Thyroid gland (tissue), 4 donors: ENCODE data around the gene C2orf49. TPM values are rescaled to one million over a fixed set of nuclear protein-coding genes. Genes with fewer than 3 reads are reported as not detected.

ENCODE experiments used
- DNase-seq, 2 donors: peaks; one replicate each; pipeline ENCODE4 v3.0.0-alpha.2; 2019
- H3K27ac ChIP-seq, 3 donors: fragments of 200-600 bp; sonication (generic); 1 replicate in 2 of 3; 2 replicates in 1 of 3; pipeline ENCODE4 v1.5.1; 2016 to 2019; ENCODE audit warnings: mild to moderate bottlenecking in 1 of 3, moderate library complexity in 1 of 3
- H3K27me3 ChIP-seq: fragments of 200-600 bp; sonication (generic); one replicate; pipeline ENCODE4 v1.5.1; 2019
- H3K36me3 ChIP-seq, 2 donors: fragments of 200-600 bp; sonication (generic); one replicate each; pipeline ENCODE4 v1.5.1; 2016 to 2019
- H3K4me1 ChIP-seq, 2 donors: fragments of 200-600 bp; sonication (generic); one replicate each; pipeline ENCODE4 v1.5.1; 2017 to 2019
- H3K4me3 ChIP-seq, 3 donors: fragments of 200-600 bp; sonication (generic); replicated peaks in 1 of 3; 1 replicate in 2 of 3; 2 replicates in 1 of 3; pipeline ENCODE4 v1.5.1; 2016; ENCODE audit warnings: mild to moderate bottlenecking in 1 of 3
- H3K9me3 ChIP-seq: fragments of 200-600 bp; sonication (generic); one replicate; pipeline ENCODE4 v1.5.1; 2017
- CTCF ChIP-seq, 6 experiments: fragments of 200-600 bp in 3 of 6; fragments of 450-650 bp in 3 of 6; sonication (generic) in 3 of 6; IDR thresholded peaks; one replicate each; pipeline ENCODE4 v1.5.1; 2016 to 2019; ENCODE audit warnings: antibody characterized with exemption in 6 of 6, mild to moderate bottlenecking in 2 of 6, inconsistent platforms in 1 of 6, moderate library complexity in 1 of 6
- POLR2A ChIP-seq, 2 donors: fragments of 450-650 bp; IDR thresholded peaks; one replicate each; pipeline ENCODE4 v1.6.1; 2017; ENCODE audit warnings: antibody characterized with exemption in 2 of 2, mild to moderate bottlenecking in 2 of 2, moderate library complexity in 1 of 2
- WGBS, 2 donors: methylation state at CpG; one replicate each; pipeline ENCODE4 v1.1.5; 2017; 5-methylcytosine and 5-hydroxymethylcytosine counted together
- intact Hi-C: fragments of 100-400 bp; cut with DNase I; formaldehyde crosslinking; loops from one replicate; pipeline ENCODE4 v1.15.1; 2023
- total RNA-seq, 4 donors: library from RNA; depleted of rRNA; stranded (reverse); fragments of >200 nt; gene quantifications; one replicate each; pipeline ENCODE4 v1.2.3, GENCODE V29; 2016

The C2orf49 gene
- total RNA-seq, 4 donors from 2014 or later, result 16.6 to 41.1 (median 22.1) TPM

- no peak for DNase-seq
- no peaks in the 10 kb centered on the region for H3K9me3 ChIP-seq
- WGBS, 2 donors, result 88 to 92% methylated on average over 13 to 14 of the region's 14 CpGs
- H3K36me3 ChIP-seq, result peaks cover 6 to 17% of the 10 kb centered on the region in 2 donors
- intact Hi-C loops, result no loop called here
- H3K27me3 ChIP-seq, result no peaks in the 10 kb centered on the region
- TF ChIP-seq POLR2A (IDR thresholded peaks at IDR 0.05) (no peak), CTCF (IDR thresholded peaks at IDR 0.05) (no peak)
- peak overlapping the region in 2 of 3 donors; percentile 60 to 74 for H3K27ac ChIP-seq
- H3K4me1 ChIP-seq, result peaks cover 20 to 29% of the 10 kb centered on the region in 2 donors
- H3K4me3 ChIP-seq, result no peak overlapping the region
These were observed 43.8 kb downstream of the C2orf49 start for GRCh38 chr2:105381101-105381668.

- no peak for DNase-seq
- 94 to 96% methylated on average over 5 of the region's 5 CpGs for WGBS, 2 donors
- no peaks in the 10 kb centered on the region for H3K9me3 ChIP-seq
- intact Hi-C loops, result no loop called here
- peaks cover 6 to 18% of the 10 kb centered on the region in 2 donors for H3K36me3 ChIP-seq
- H3K27me3 ChIP-seq, result no peaks in the 10 kb centered on the region
- no peak for TF ChIP-seq POLR2A (IDR thresholded peaks at IDR 0.05)
- no peak for TF ChIP-seq CTCF (IDR thresholded peaks at IDR 0.05)
- H3K27ac ChIP-seq, result no peak overlapping the region
- H3K4me3 ChIP-seq, result no peak overlapping the region
- peaks cover 13 to 29% of the 10 kb centered on the region in 2 donors for H3K4me1 ChIP-seq
These were observed 44.8 kb downstream of the C2orf49 start for GRCh38 chr2:105382177-105382576.

GRCh38 chr2:105383432-105384166 is 46.3 kb downstream of the C2orf49 start:
- DNase-seq, result no peak
- TF ChIP-seq POLR2A (IDR thresholded peaks at IDR 0.05) (no peak), CTCF (IDR thresholded peaks at IDR 0.05) (no peak)
- no peaks in the 10 kb centered on the region for H3K27me3 ChIP-seq
- 63 to 70% methylated on average over 8 of the region's 8 CpGs for WGBS, 2 donors
- H3K4me3 ChIP-seq, result no peak overlapping the region
- intact Hi-C loops, result no loop called here
- H3K27ac ChIP-seq, result peak overlapping the region; percentile 5 to 89 (median 50)
- H3K36me3 ChIP-seq, result peaks cover 6 to 18% of the 10 kb centered on the region in 2 donors
- peaks cover 13 to 32% of the 10 kb centered on the region in 2 donors for H3K4me1 ChIP-seq
- H3K9me3 ChIP-seq, result no peaks in the 10 kb centered on the region

- no peak for DNase-seq
- Histone ChIP-seq H3K9me3 (no peaks in the 10 kb centered on the region), H3K27me3 (no peaks in the 10 kb centered on the region), H3K36me3 (peaks cover 6 to 18% of the 10 kb centered on the region in 2 donors), H3K27ac (peak overlapping the region in 2 of 3 donors; percentile 50 to 89), H3K4me1 (peaks cover 13 to 37% of the 10 kb centered on the region in 2 donors), H3K4me3 (no peak overlapping the region)
- no peak for TF ChIP-seq CTCF (IDR thresholded peaks at IDR 0.05)
- no peak for TF ChIP-seq POLR2A (IDR thresholded peaks at IDR 0.05)
- intact Hi-C loops, result no loop called here
- 78 to 80% methylated on average over 7 of the region's 7 CpGs for WGBS, 2 donors
These were observed 46.9 kb downstream of the C2orf49 start for GRCh38 chr2:105384216-105384615.

- Histone ChIP-seq H3K4me3 (no peak overlapping the region), H3K27ac (peak overlapping the region in 2 of 3 donors; percentile 50 to 89), H3K36me3 (peaks cover 6 to 18% of the 10 kb centered on the region in 2 donors), H3K9me3 (no peaks in the 10 kb centered on the region), H3K27me3 (no peaks in the 10 kb centered on the region), H3K4me1 (peaks cover 13 to 44% of the 10 kb centered on the region in 2 donors)
- intact Hi-C loops, result no loop called here
- TF ChIP-seq CTCF (IDR thresholded peaks at IDR 0.05) (no peak), POLR2A (IDR thresholded peaks at IDR 0.05) (no peak)
- DNase-seq, result no peak
- WGBS, 2 donors, result 91 to 94% methylated on average over 5 of the region's 5 CpGs
These were observed 47.5 kb downstream of the C2orf49 start for GRCh38 chr2:105384861-105385260.
